ENCODE results near the gene NEU1. TPM values are rescaled to one million over a fixed set of nuclear protein-coding genes. Genes with fewer than 3 reads are reported as not detected.
A peak's percentile ranks its signal among the peaks of the same experiment; 100 is the strongest.

The NEU1 gene
- total and polyA plus RNA-seq, 2 of the 8 experiments (the other 6 are each of a cell fraction or from before 2014, with no cell fraction given), result 41.2 to 72.1 TPM

- H2BK12ac ChIP-seq (ENCODE audit: low read depth, low read length), result no peak overlapping the region
- peaks cover 0 to 5% (median 0%) of the 10 kb centered on the region in 4 experiments; a peak in 1 of 7 replicates for H3K4me1 ChIP-seq (replicated peaks in 1 of 4; ENCODE audit: control insufficient read depth in 3 of 4, insufficient read depth in 4 of 4, low read length in 3 of 4)
- H3K56ac ChIP-seq (replicated peaks; ENCODE audit: insufficient read length, low read depth, low read length), result peak overlapping the region; percentile 12
- no peaks in the 10 kb centered on the region; the same call in 1 of the 2 replicates for H3K79me1 ChIP-seq (ENCODE audit: low read depth, low read length)
- POLR2A ChIA-PET (ENCODE audit: partially characterized antibody), result interaction anchor here (0.6 to 3.2 kb wide), 11 partner anchors 8 to 77 kb away, joined by 3 to 10 read pairs (median 3); partner anchors contain the start of gene EHMT2
- CTCF ChIA-PET (ENCODE audit: partially characterized antibody), result interaction anchor here (0.6 to 2.4 kb wide), 9 partner anchors 13 to 99 kb away, joined by 3 to 7 read pairs (median 4); partner anchors contain the start of gene EHMT2
- H2BK20ac ChIP-seq (ENCODE audit: low read length), result no peak overlapping the region
- H2AK5ac ChIP-seq (ENCODE audit: low read depth, low read length), result no peak overlapping the region
- no peak overlapping the region for H3K18ac ChIP-seq (ENCODE audit: extremely low read depth, low read length)
- no peak for DNase-seq (ENCODE audit: low read depth in 1 of 2, low spot score in 2 of 2)
- H3K27me3 ChIP-seq (replicated peaks in 1 of 4; ENCODE audit: control insufficient read depth in 3 of 4, extremely low read depth in 1 of 4, insufficient read depth in 3 of 4, low read length in 3 of 4), result no peaks in the 10 kb centered on the region
- H2BK120ac ChIP-seq (replicated peaks; ENCODE audit: low read depth, low read length), result no peak overlapping the region
- H2BK5ac ChIP-seq (ENCODE audit: low read depth, low read length), result no peak overlapping the region
- no peak overlapping the region for H4K91ac ChIP-seq (replicated peaks; ENCODE audit: insufficient read length, low read length)
- H3K23me2 ChIP-seq (ENCODE audit: low read depth, low read length), result no peaks in the 10 kb centered on the region
- no peak overlapping the region for H3K14ac ChIP-seq (ENCODE audit: insufficient read length)
- FAIRE-seq, result no peak
- whole genome bisulfite sequencing, 2 experiments (ENCODE audit: extremely low coverage in 1 of 2, insufficient coverage in 1 of 2, insufficient read length in 1 of 2, insufficient replicate concordance in 2 of 2, low coverage in 1 of 2, low lambda C conversion rate in 2 of 2, missing lambda C conversion rate in 1 of 2), result 87% methylated on average over 12 of the region's 12 CpGs; no CpG with 5 or more reads in 1 of the 2 experiments
- H4K5ac ChIP-seq (ENCODE audit: insufficient read length, low read depth, low read length), result no peak overlapping the region
- no peak overlapping the region for H2AFZ ChIP-seq (ENCODE audit: low read length)
- no peak overlapping the region for H3K4ac ChIP-seq (replicated peaks; ENCODE audit: insufficient read length, low read depth, low read length)
- no peak overlapping the region for H3K4me3 ChIP-seq (ENCODE audit: extremely low read depth in 1 of 4, insufficient read depth in 2 of 4, low read depth in 3 of 4, low read length in 4 of 4)
- no peak overlapping the region for H3K23ac ChIP-seq (ENCODE audit: insufficient read length)
- H3K9ac ChIP-seq (replicated peaks in 1 of 4; ENCODE audit: extremely low read depth in 1 of 4, low read depth in 3 of 4, low read length in 3 of 4), result no peak overlapping the region
- H3K79me2 ChIP-seq (ENCODE audit: control insufficient read depth in 1 of 2, insufficient read depth in 2 of 2, low read length in 2 of 2), result no peaks in the 10 kb centered on the region; a peak in 1 of 4 replicates
- H3K36me3 ChIP-seq (ENCODE audit: control insufficient read depth in 2 of 4, insufficient read depth in 4 of 4, low read length in 3 of 4), result peaks cover 45 to 81% (median 71%) of the 10 kb centered on the region in 4 experiments
- H3K4me2 ChIP-seq (ENCODE audit: insufficient read depth in 1 of 2, low read depth in 2 of 2, low read length in 2 of 2), result no peak overlapping the region
- H4K8ac ChIP-seq (ENCODE audit: extremely low read depth, insufficient read depth, low read length), result peak overlapping the region; percentile 4; the same call in 1 of the 2 replicates
- H3K27ac ChIP-seq (ENCODE audit: low read depth, low read length), result no peak overlapping the region
- no peak overlapping the region for H2BK15ac ChIP-seq (ENCODE audit: low read length)
- peaks cover 5 to 26% of the 10 kb centered on the region in 2 experiments for H4K20me1 ChIP-seq (replicated peaks in 1 of 2; ENCODE audit: control insufficient read depth in 1 of 2, insufficient read depth in 2 of 2, low read length in 2 of 2)
- H3K9me3 ChIP-seq (ENCODE audit: insufficient read depth in 2 of 2, low read depth in 1 of 2, low read length in 1 of 2), result no peaks in the 10 kb centered on the region
- TF ChIP-seq EP300 (IDR thresholded peaks at IDR 0.05; ENCODE audit: borderline replicate concordance in 1 of 2, low read depth in 2 of 2, low read length in 2 of 2) (no peak), USF2 (IDR thresholded peaks at IDR 0.05; ENCODE audit: low read length) (no peak), JUN (IDR thresholded peaks at IDR 0.05; ENCODE audit: low read depth, low read length) (no peak), SP4 (IDR thresholded peaks at IDR 0.05; ENCODE audit: low read length) (no peak), SIN3A (conservative IDR thresholded peaks at IDR 0.05 in 1 of 2, IDR thresholded peaks at IDR 0.05 in 1 of 2; ENCODE audit: low read depth in 1 of 2, low read length in 2 of 2) (no peak), ATF2 (IDR thresholded peaks at IDR 0.05; ENCODE audit: low read length) (no peak), TBP (IDR thresholded peaks at IDR 0.05; ENCODE audit: low read depth, low read length) (no peak), SUZ12 (IDR thresholded peaks at IDR 0.05; ENCODE audit: low read length) (no peak), CHD2 (IDR thresholded peaks at IDR 0.05; ENCODE audit: low read length) (no peak), KDM4A (IDR thresholded peaks at IDR 0.05; ENCODE audit: low read depth, low read length, severe bottlenecking) (no peak)
These were observed 21.1 kb upstream of the NEU1 start for GRCh38 chr6:31883676-31884075.
